Esophagus mucosa (tissue), 1 donor: ENCODE data around the gene SLC13A2. TPM values are rescaled to one million over a fixed set of nuclear protein-coding genes. Genes with fewer than 3 reads are reported as not detected.
"Not testable (repeated sequence)": the region's sequence is repeated elsewhere in the genome, so short reads cannot be mapped to it uniquely, and the experiment has no call there.

Source experiments
- ATAC-seq: fragments of 200-7000 bp; cut with Tn5 transposase; one replicate; pipeline ENCODE4 v1.9.1; 2020
- total RNA-seq: library from RNA; stranded (reverse); gene quantifications from one replicate; pipeline ENCODE4 v1.2.4, GENCODE V29; 2023
- donor health status: DM: yes; HTN: yes; CAD: no.

Gene SLC13A2
- total RNA-seq, 1 donor from 2014 or later, result not detected

GRCh38 chr17:28519236-28519635 is 45.8 kb downstream of the SLC13A2 start:
- no peak for ATAC-seq

GRCh38 chr17:28520687-28521086 is 47.2 kb downstream of the SLC13A2 start:
- ATAC-seq, result no peak

GRCh38 chr17:28521311-28522085 is 48.1 kb downstream of the SLC13A2 start:
- ATAC-seq, result no peak

GRCh38 chr17:28522281-28522680 is 48.8 kb downstream of the SLC13A2 start:
- ATAC-seq, result not testable (repeated sequence)

- no peak for ATAC-seq
Measured at GRCh38 chr17:28523186-28523585, 49.7 kb downstream of the SLC13A2 start.

- ATAC-seq, result no peak
Measured at GRCh38 chr17:28523876-28524275, 50.4 kb downstream of the SLC13A2 start.

GRCh38 chr17:28524476-28525424 is 51.3 kb downstream of the SLC13A2 start:
- ATAC-seq, result peak; percentile 60

GRCh38 chr17:28526381-28526780 is 52.9 kb downstream of the SLC13A2 start:
- no peak for ATAC-seq

GRCh38 chr17:28527181-28527681 is 53.8 kb downstream of the SLC13A2 start:
- ATAC-seq, result no peak

GRCh38 chr17:28527859-28528258 is 54.4 kb downstream of the SLC13A2 start:
- ATAC-seq, result peak; percentile 89

- peak; percentile 57 for ATAC-seq
Measured at GRCh38 chr17:28528327-28529012, 55.0 kb downstream of the SLC13A2 start.

- no peak for ATAC-seq
Measured at GRCh38 chr17:28529013-28529400, 55.6 kb downstream of the SLC13A2 start.

- no peak for ATAC-seq
Measured at GRCh38 chr17:28530250-28530649, 56.8 kb downstream of the SLC13A2 start.

GRCh38 chr17:28530926-28531325 is 57.5 kb downstream of the SLC13A2 start:
- no peak for ATAC-seq

GRCh38 chr17:28532050-28532960 is 58.9 kb downstream of the SLC13A2 start:
- ATAC-seq, result no peak

GRCh38 chr17:28533091-28533807 is 59.8 kb downstream of the SLC13A2 start:
- ATAC-seq, result peak; percentile 70

- no peak for ATAC-seq
Measured at GRCh38 chr17:28534740-28535375, 61.4 kb downstream of the SLC13A2 start.

- no peak for ATAC-seq
Measured at GRCh38 chr17:28536532-28537218, 63.2 kb downstream of the SLC13A2 start.

GRCh38 chr17:28537219-28537610 is 63.8 kb downstream of the SLC13A2 start:
- no peak for ATAC-seq
